Smooth muscle cell of the coronary artery (primary cell): ENCODE data around the gene ASB12. TPM values are rescaled to one million over a fixed set of nuclear protein-coding genes. Genes with fewer than 3 reads are reported as not detected.

Experiments
- total RNA-seq: library from RNA; depleted of rRNA; stranded (reverse); fragments of >200 nt; gene quantifications from 2 replicates; pipeline ENCODE4 v1.2.3, GENCODE V29; 2014; ENCODE audit warnings: low replicate concordance

The ASB12 gene, protein sequence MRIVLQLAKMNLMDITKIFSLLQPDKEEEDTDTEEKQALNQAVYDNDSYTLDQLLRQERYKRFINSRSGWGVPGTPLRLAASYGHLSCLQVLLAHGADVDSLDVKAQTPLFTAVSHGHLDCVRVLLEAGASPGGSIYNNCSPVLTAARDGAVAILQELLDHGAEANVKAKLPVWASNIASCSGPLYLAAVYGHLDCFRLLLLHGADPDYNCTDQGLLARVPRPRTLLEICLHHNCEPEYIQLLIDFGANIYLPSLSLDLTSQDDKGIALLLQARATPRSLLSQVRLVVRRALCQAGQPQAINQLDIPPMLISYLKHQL
- not detected in 2 replicates for total RNA-seq

DNA sequence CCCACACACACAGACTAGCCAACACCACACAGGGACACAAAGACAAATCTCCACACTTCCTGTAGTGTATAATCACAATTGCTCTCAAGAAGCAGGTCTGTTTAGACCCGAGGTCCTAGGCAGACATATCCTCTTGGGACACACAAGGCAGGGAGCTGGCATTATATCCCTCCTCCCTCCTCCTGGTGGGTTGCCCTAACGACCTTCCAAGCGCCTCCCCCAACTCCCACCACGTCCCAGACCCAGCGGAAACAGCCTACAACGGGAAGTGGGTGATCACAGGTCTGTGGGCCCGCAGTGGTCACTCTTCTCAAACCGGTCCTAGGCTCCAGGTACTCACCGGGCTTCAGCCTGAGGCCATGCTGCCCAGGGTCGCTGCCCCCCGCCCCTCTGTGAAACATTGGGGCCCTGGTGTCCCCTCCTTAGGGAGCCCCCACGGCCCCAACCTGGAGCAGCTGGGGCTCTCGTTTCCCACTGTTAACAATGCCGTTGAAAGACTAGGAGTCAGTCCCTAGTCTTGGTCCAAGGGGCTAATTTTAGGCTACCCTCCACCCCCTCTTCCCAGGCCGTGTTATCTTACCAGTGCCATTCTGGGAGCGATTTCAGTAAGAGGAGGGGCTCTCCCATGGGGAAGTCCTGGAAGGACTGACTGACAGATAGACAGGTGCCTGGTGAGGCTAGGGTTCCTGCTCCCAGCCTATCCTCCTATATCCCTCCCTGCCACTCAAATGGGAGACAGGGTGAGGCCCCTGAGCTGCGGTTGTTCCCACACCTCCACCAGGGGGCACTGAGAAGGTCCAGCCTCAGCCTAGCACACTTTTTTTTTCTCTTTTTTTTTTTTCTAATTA is at the start of gene ASB12:
TSS of gene ASB12 (minus strand) at position 485 of the 848 bp plus-strand sequence. CDS start 4,957 bp downstream, outside the sequence.

DNA sequence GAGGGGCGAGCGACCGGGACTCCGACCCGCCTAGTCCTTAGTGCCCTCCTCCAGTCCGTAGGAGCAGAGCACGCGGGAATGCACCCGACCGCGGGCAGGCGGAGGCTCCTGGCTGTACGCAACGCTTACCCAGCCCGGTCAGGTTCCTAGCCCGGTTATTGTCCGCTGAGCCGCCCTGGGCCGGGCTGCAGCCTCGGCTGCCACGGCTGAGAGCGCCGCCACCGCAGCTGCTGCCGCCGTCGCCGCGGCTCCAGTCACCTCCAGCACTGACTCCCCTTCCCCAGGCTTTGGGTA is 25.0 kb downstream of the ASB12 start, which contains the start of gene AMER1:
TSS of gene AMER1 (minus strand) at position 268 of the 294 bp plus-strand sequence. CDS start 12,422 bp downstream, outside the sequence.

Other genes starting within 250 kb of the ASB12 start
- gene AMER1, start 24.9 kb downstream of the ASB12 start, total RNA-seq: 1.1 and 1.4 TPM in 2 replicates
- gene MTMR8, start 164.8 kb upstream of the ASB12 start, total RNA-seq: 0.08 TPM in 1 of 2 replicates, not detected in the other